A673 (cell line): ENCODE measurements around the gene TRIM23. TPM values are rescaled to one million over a fixed set of nuclear protein-coding genes. Genes with fewer than 3 reads are reported as not detected.
"Not testable (repeated sequence)": the region's sequence is repeated elsewhere in the genome, so short reads cannot be mapped to it uniquely, and the experiment has no call there.

Source experiments
- BruUV-seq: library from RNA; stranded (reverse); fragments of 400-500 nt; replicated peaks from 2 replicates; lab custom pipeline; 2021; lab: Mats Ljungman, UMichigan
- CTCF ChIA-PET: fragments of 300-600 bp; sonication (Branson Sonifier 250); formaldehyde crosslinking; loops from one replicate; lab custom pipeline; 2022; ENCODE audit warnings: antibody characterized with exemption; lab: Charles Lee
- POLR2A ChIA-PET: fragments of 300-600 bp; sonication (Branson Sonifier 250); formaldehyde crosslinking; loops from one replicate; lab custom pipeline; 2022; ENCODE audit warnings: antibody characterized with exemption; ENCODE audit not compliant: low non-redundant PET; lab: Charles Lee
- DNase-seq: peaks from one replicate; pipeline ENCODE4 v3.0.0-alpha.2; 2015; ENCODE audit warnings: low spot score
- H3K27ac ChIP-seq: fragments of 200-600 bp; sonication (generic); 2 replicates; pipeline ENCODE4 v1.5.1; 2016; ENCODE audit warnings: mixed run types, low read depth, mild to moderate bottlenecking, mixed read lengths, antibody characterized with exemption, low read length; ENCODE audit not compliant: poor library complexity, severe bottlenecking
- H3K27me3 ChIP-seq: fragments of 200-600 bp; sonication (generic); replicated peaks from 2 replicates; pipeline ENCODE4 v1.6.1; 2017; ENCODE audit warnings: mixed run types, low read depth, mild to moderate bottlenecking, mixed read lengths, antibody characterized with exemption, low read length; ENCODE audit not compliant: insufficient read depth, poor library complexity
- H3K36me3 ChIP-seq: fragments of 200-600 bp; sonication (generic); 2 replicates; pipeline ENCODE4 v1.6.1; 2016; ENCODE audit warnings: mixed run types, mild to moderate bottlenecking, mixed read lengths, antibody characterized with exemption, low read length; ENCODE audit not compliant: insufficient read depth, poor library complexity, severe bottlenecking
- H3K4me1 ChIP-seq: fragments of 200-600 bp; sonication (generic); 2 replicates; pipeline ENCODE4 v1.6.1; 2017; ENCODE audit warnings: mixed run types, mild to moderate bottlenecking, mixed read lengths, antibody characterized with exemption, low read length; ENCODE audit not compliant: insufficient read depth, poor library complexity, severe bottlenecking
- H3K4me3 ChIP-seq: fragments of 200-600 bp; sonication (generic); 2 replicates; pipeline ENCODE4 v1.5.1; 2016; ENCODE audit warnings: low read depth, mixed run types, mild to moderate bottlenecking, mixed read lengths, low read length; ENCODE audit not compliant: poor library complexity, severe bottlenecking
- H3K9me3 ChIP-seq: fragments of 200-600 bp; sonication (generic); 2 replicates; pipeline ENCODE4 v1.6.1; 2016; ENCODE audit warnings: mixed run types, low read depth, mild to moderate bottlenecking, mixed read lengths, antibody characterized with exemption, low read length; ENCODE audit not compliant: poor library complexity, severe bottlenecking
- EZH2 ChIP-seq: fragments of 200-600 bp; sonication (generic); IDR thresholded peaks from 2 replicates; pipeline ENCODE4 v1.6.1; 2017; ENCODE audit warnings: borderline replicate concordance, low read depth, mild to moderate bottlenecking, mixed read lengths, antibody characterized with exemption, low read length; ENCODE audit not compliant: poor library complexity, severe bottlenecking
- intact Hi-C: fragments of 100-400 bp; cut with micrococcal nuclease; formaldehyde crosslinking; loops from one replicate; pipeline ENCODE4 v1.10.0; 2022; ENCODE audit not compliant: unreplicated experiment
- total RNA-seq: library from RNA; stranded (reverse); gene quantifications from 2 replicates; pipeline ENCODE4 v1.2.3, GENCODE V29; 2021
- TF ChIP-seq, protein P1 (sequence below): fragments of 300-800, 200-600 bp; sonication (generic); conservative IDR thresholded peaks from 2 replicates; pipeline ENCODE4 v1.5.1; 2017; ENCODE audit warnings: low read depth, mild to moderate bottlenecking, antibody characterized with exemption, low read length, moderate library complexity, mixed read lengths

TRIM23 gene
- total RNA-seq, 1 experiment from 2014 or later, result 12.9 TPM

DNA sequence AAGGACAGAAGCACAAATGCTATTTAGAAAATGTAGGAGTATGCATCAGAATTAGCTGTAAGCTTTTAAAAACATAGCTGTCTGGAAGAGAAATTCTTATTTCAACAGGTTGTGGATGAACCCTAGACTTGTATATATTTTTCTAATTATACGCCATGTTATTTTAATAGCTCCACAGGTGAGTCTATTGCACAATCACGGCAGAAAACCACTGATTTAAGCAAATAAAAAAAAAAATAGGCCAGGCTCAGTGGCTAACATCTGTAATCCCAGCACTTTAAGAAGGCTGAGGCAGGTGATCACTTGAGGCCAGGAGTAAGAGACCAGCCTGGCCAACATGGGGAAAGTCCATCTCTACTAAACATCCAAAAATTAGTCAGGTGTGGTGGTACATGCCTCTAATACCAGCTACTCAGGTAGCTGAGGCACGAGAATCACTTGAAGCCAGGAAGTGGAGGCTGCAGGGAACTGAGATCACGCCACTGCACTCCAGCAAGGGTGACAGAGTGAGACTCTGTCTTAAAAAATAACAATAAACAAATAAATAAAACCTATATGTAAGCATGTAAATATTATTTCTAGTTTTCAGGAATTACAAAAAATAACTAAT is 11.7 kb downstream of the TRIM23 start:
- Histone ChIP-seq H3K36me3 (peaks cover 31% of the 10 kb centered on the region), H3K4me3 (no peak overlapping the region), H3K9me3 (no peaks in the 10 kb centered on the region), H3K27me3 (no peaks in the 10 kb centered on the region), H3K27ac (no peak overlapping the region), H3K4me1 (no peaks in the 10 kb centered on the region)
- no peak for TF ChIP-seq EZH2
- TF ChIP-seq, protein P1, sequence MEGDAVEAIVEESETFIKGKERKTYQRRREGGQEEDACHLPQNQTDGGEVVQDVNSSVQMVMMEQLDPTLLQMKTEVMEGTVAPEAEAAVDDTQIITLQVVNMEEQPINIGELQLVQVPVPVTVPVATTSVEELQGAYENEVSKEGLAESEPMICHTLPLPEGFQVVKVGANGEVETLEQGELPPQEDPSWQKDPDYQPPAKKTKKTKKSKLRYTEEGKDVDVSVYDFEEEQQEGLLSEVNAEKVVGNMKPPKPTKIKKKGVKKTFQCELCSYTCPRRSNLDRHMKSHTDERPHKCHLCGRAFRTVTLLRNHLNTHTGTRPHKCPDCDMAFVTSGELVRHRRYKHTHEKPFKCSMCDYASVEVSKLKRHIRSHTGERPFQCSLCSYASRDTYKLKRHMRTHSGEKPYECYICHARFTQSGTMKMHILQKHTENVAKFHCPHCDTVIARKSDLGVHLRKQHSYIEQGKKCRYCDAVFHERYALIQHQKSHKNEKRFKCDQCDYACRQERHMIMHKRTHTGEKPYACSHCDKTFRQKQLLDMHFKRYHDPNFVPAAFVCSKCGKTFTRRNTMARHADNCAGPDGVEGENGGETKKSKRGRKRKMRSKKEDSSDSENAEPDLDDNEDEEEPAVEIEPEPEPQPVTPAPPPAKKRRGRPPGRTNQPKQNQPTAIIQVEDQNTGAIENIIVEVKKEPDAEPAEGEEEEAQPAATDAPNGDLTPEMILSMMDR, result no peak
- BruUV-seq, result no TSS peak
- ChIA-PET POLR2A (no interaction called here), CTCF (no interaction called here)
- intact Hi-C loops, result no loop called here
- no peak for DNase-seq

DNA sequence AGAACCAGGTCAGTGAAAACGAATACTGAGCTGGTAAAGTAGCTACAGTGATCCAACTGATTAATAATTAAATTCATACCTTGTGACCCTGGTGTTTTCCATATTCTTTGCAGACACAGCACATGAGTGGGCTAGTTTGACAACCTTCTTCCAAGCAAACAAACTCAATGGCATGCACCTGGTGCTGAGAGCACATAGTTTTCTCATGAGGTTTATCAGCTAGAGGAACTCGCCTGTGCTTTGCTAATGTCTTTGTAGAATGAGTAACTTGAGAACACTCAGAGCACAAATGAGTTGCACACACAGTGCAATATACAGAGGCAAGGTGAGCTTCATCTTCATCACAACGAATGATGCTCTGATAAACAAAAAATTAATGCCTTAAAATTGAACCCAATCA is 12.6 kb downstream of the TRIM23 start:
- Histone ChIP-seq H3K27ac (no peak overlapping the region), H3K36me3 (peaks cover 39% of the 10 kb centered on the region), H3K27me3 (no peaks in the 10 kb centered on the region), H3K4me1 (no peaks in the 10 kb centered on the region), H3K4me3 (no peak overlapping the region), H3K9me3 (no peaks in the 10 kb centered on the region)
- TF ChIP-seq, protein P1, result no peak
- no peak for TF ChIP-seq EZH2
- BruUV-seq, result no TSS peak
- no peak for DNase-seq
- intact Hi-C loops, result no loop called here
- ChIA-PET POLR2A (no interaction called here), CTCF (no interaction called here)

DNA sequence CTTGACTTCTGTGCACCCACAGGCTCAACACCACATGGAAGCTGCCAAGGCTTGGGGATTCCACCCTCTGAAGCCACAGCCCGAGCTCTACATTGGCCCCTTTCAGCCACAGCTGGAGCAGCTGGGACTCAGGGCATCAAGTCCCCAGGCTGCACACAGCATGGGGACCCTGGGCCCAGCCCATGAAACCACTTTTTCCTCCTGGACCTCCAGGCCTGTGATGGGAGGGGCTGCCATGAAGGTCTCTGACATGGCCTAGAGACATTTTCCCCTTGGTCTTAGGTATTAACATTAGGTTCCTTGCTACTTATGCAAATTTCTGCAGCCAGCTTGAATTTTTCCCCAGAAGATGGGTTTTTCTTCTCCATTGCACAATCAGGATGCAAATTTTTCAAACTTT is 22.4 kb downstream of the TRIM23 start:
- BruUV-seq, intact Hi-C loops, H3K4me3 ChIP-seq, H3K4me1 ChIP-seq, H3K9me3 ChIP-seq, CTCF ChIA-PET, DNase-seq, H3K27me3 ChIP-seq, H3K27ac ChIP-seq: not testable (repeated sequence)
- peaks cover 29% of the 10 kb centered on the region for H3K36me3 ChIP-seq
- POLR2A ChIA-PET, result interaction anchor here (0.6 kb wide), 1 partner anchor 800 kb away, joined by 3 read pairs; no protein-coding TSS in a partner anchor

DNA sequence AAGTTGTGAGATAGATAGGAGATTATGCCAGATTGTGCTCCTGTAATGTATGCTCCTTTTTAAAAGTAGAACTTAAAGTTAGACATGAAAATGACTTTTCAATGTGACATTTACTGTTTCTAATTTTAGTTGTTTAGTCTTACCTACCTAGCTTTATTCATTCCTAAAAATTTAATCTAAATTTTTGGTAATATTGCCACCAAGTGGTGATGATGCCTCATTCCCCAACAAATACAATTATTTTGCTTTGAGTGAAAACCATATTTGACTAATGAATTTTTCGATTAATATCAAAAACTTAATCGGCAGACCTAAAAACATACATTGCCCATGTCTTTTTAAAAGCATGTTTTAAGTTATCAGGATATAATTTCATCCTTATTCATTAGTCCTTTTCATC is 35.4 kb downstream of the TRIM23 start:
- Histone ChIP-seq H3K4me1 (no peaks in the 10 kb centered on the region), H3K4me3 (no peak overlapping the region), H3K9me3 (no peaks in the 10 kb centered on the region), H3K36me3 (peaks cover 66% of the 10 kb centered on the region), H3K27me3 (no peaks in the 10 kb centered on the region), H3K27ac (no peak overlapping the region)
- ChIA-PET CTCF (no interaction called here), POLR2A (no interaction called here)
- intact Hi-C loops, result no loop called here
- DNase-seq, result no peak
- no TSS peak for BruUV-seq
- TF ChIP-seq, protein P1, result no peak; the same call in 1 of the 2 replicates
- no peak for TF ChIP-seq EZH2
